ENCODE data around the gene SLIT1. TPM values are rescaled to one million over a fixed set of nuclear protein-coding genes. Genes with fewer than 3 reads are reported as not detected.

Gene SLIT1
- total RNA-seq, 1 donor from 2014 or later: under 0.01 TPM

DNA sequence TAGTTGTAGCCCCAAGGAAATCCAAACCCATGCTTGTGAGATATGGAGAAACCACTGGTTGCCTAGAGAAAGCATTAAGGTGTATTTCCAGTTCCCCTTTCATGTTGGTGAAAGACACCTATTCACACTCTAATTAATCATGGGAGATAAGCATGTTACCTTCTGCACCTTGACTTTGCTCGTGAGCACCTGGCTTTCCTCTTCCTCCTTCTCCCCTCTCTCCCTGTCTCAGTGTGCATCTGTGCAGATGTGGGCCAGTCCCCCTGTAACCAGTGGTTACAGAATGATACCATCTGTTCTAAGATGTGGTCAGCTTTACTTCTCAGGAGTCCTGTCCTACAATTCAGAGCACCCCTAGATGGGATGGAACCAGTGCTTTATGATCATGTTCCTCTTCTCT, 193.0 kb downstream of the SLIT1 start:
- DNase-seq: no peak

DNA sequence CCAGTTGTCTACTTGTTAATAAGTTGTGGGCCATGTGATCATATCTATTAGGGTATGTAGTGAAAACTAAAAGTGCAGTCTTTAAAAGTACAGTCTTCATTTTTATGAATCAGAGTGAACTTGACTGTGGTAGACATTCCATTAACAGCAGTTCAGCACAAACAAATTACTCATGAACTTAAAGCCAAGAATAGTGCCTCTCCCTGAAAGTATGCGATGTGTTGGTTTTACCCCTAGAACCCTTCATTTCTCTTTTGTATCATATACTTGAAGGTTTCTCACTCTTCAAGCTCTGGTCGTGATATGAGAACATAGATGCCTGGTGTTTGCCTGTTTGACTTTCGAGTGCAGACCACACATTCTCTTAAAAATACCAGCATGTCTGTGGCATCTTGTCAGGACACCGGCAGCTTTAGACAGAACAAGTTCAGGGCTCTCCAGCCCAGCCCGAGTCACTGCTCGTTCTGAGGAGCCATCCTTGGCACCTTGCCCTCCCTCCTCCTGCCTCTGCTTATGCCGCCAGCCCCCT, 194.4 kb downstream of the SLIT1 start:
- DNase-seq: no peak

DNA sequence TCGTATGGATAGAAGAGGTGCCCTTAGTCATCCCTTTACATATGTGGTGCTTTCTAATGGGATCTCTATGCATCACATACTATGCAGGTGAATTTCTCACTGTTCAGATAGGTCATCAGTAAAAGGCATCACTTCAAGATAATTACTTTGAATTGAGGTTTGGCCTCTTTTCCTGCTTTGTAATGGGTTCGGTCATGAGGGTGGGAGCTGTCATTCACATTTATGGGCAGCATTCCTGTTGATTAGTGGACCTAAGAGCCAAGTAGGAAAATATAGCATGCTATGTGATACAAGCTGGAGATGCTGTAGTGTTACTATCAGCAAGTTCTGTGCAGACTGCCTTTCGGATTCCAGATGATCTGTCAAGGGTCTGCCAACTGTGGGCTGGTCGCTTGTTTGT, 197.3 kb downstream of the SLIT1 start:
- no peak for DNase-seq

DNA sequence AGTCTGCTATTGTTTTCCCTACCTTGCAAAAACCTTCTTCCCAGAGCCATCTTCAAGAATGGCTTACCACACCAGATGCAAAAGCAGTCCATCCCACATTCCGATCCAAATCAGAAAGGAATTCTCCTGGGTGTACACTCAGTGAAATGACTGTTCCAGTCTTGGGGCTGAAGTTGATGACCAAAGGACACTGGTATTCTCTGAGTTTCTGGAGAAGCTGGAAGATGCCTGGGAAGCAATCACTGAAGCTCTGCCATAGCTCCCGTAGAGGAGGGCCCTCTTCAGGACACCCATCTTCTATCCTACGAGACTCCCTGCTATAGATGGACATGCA, 197.9 kb downstream of the SLIT1 start:
- no peak for DNase-seq

DNA sequence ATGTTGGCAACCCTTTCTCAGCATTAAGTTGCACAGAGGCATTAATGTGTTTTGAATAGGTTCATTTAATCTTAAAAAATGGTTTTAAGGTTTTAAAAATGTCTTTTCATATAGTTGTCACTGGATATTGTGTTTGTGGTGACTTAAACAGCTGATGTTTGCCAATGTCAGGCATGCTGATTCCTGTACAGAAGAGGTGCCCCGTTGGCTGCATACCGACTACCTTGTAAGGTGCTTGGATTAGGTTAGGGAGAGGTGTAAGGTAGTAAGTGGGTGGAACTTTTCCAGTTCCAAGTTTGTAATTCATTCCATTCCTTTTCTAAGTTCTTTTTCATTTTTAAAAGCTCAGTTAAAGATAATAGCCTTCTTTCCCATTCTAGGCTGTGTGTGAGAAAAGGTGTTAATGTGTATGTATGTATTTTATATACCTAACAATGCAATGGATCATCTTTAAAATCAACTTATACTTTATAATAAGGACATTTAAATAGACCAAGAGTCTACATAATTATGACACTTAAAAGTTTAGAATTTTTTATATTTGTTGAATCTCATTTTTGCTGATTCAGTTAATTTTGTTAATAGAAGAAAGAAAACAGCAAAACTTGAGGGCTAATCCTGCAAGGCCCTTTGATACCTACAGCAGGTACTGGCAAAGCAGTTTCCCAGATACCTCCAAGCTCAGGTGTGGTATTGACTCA, 198.5 kb downstream of the SLIT1 start:
- no peak for DNase-seq

DNA sequence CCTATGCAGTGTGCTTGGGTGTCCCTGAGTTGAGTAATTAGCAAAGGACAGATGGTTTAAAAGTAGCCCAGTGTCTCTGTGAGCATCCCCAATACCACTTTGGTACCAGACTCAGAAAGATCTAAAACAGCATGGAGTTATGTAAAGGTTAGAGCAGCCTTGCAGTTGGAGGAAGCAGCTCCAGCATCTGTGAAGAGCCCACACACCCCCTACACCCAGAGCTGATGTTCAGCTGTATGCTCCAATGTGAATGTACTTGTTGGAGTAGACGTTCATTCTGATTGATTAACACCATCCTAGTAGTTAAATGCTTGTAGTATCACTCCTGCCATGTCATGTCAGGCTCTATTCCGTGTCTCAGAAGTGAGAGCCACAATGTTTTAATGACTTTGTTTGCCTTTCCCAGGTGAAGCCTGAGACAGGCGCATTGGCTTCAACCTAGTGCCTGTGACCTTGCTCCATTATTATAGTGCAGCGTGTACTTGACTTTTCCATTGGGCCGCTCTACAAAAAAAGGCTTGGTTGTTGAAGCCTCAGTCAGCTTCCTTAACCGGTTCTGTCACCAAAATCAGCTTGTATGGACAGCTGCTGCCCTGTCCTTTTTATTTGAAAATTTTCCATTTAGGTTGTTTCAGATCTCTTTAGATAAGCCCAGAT, 199.4 kb downstream of the SLIT1 start:
- no peak for DNase-seq

DNA sequence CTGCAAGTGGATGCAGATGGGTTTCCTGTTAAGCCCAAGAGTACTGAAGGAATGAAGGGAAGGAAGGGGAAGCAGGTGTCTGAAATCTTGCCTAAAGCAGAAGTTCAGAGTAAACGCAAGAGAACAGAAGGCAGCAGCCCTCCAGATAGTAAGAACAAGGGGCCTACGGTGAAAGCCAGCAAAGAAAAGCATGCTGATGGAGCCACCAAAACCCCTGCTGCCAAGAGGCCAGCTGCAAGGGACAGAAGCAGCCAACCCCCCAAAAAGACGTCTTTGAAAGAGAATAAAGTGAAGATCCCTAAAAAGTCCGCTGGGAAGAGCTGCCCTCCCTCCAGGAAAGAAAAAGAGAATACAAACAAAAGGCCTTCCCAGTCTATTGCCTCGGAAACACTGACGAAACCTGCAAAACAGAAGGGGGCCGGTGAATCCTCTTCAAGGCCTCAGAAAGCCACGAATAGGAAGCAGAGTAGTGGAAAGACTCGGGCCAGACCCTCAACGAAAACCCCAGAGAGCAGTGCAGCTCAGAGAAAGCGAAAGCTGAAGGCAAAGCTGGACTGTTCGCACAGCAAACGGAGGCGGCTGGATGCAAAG, 201.1 kb downstream of the SLIT1 start:
- DNase-seq: no peak

DNA sequence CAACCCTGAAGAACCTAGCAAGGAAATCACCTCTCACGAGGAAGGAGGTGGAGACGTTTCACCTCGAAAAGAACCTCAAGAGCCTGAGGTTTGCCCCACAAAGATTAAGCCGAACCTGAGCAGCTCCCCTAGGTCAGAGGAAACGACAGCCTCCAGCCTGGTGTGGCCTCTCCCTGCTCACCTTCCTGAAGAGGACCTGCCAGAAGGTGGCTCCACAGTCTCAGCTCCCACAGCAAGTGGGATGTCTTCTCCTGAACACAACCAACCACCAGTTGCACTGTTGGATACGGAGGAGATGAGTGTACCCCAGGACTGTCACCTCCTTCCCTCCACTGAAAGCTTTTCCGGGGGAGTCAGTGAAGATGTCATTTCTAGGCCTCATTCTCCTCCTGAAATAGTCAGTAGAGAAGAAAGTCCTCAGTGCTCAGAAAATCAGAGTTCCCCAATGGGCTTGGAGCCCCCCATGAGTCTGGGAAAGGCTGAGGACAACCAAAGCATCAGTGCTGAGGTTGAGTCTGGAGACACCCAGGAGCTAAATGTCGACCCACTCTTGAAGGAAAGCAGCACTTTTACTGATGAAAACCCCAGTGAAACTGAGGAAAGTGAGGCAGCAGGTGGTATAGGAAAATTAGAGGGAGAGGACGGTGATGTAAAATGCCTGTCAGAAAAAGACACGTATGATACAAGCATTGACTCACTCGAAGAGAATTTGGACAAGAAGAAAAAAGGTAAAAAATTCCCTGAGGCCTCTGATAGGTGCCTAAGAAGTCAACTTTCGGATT, 203.4 kb downstream of the SLIT1 start:
- DNase-seq: no peak

DNA sequence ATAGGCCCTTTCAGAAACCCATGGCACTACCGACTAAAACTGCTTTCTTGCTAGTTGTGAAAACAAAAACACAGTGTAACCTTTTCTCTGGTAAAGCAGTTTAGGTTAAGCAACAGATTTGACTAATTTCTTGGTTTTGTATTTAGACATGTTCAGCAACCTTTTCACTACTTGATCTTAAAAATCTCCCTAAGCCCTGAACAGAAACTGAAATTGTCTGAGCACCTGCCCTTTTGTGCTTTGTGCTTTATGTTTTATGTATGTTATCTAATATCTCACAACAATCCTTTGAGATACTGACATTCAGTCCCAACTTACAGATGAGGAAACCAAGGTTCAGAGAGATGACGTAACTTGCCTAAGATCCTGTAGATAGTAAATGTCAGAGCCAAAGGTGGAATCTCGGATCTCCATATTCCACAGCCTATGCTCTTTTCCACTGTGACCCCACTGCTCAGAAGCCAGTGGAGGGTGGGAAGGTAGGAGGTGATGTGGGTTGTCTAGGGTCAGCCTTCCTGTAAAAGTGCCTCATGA, 207.1 kb downstream of the SLIT1 start:
- DNase-seq: no peak

DNA sequence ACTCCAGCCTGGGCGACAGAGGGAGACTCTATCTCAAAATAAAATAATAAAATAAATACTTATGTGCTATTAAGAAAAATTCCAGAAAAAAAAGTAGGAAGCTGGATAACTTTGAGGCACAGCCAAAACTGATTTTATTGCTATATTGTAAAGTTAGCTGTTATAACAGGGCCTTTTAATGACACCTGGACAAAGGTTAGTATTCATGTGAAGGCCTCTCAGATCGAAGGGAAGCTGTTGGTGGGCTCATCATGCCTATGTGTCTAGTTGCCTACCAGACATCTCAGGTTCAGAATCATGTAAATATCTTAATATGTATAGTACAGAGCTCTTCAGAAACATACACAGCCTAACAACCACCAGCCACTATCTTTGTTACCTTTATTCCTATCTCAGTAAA, 210.6 kb downstream of the SLIT1 start:
- no peak for DNase-seq

DNA sequence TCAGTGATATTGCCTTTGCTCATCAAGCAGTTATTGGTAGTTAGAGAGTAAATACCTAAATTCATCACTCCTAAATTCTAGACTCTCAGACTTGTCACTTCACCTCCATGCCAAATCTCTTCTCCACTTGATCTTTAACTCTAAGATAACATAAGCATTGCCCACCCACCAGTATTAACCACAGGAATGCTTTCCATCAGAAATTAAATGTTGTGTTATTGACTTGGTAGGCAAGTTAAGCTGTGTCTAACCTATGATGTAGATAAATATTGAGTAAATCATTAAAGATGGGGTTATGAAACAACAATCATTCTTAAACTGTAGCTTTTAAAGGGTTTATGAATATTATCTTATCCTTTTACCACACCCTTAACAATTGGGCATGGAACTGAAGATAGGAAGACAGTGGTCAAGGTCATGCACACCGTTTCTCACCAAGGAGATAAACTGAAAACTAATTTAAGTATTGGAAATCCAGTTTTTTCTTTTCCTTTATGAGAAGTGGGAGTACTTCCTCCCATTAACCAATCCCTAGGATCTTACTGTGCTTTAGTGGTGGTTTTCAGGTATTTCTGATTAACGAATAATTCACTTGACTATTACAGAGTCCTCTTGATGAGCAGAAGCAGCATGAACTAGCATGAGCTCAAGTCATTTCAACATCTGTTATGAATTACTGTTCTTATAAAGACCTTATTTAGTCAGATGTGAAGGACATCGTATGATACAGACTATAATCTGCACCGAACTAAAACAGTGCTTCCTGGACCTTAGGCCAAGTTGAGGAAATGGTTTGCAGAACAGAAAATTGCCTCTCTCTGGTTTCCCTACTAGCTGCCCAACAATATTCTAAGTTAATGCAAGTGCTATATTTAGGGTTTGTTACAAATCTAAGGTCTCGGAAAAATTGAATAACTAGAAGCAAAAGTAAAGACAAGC, 211.7 kb downstream of the SLIT1 start:
- DNase-seq: no peak

DNA sequence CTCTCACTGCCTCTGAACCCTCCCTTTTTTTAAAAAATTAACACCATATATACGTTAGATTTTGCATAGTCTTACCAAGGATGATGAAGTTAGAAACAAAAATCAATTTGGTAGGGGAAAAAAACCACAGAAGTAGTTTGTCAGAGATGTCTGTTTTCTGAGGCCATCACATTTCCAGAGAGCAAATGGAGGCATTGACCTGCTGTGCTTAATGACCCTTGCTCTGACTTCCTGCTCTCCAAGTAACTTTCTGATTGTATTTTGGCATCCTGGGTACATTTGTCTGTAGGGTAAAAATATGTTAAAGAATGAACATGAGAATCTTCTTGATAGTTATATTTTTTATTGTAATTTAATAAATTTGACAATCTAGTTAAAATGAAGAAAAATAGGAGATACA, 213.5 kb downstream of the SLIT1 start:
- DNase-seq: no peak

DNA sequence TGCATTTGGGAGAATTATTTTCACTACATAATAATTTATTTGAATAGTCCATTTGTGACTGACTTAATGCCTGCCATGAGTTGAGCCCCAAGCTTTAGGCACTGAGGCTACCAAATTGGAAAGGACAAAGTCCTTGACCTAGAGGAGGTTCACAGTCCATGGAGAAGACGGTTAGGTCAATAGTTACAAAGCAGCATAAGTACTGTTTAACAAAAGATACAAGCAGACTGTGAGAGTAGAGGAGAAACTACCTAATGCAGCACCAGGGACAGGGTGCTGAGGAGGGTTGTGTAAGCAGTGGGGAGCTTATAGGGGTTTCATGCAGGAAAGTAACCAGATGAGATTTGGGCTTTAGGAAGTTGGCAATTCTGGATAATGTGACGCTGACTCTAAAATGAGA, 214.4 kb downstream of the SLIT1 start:
- DNase-seq: no peak

DNA sequence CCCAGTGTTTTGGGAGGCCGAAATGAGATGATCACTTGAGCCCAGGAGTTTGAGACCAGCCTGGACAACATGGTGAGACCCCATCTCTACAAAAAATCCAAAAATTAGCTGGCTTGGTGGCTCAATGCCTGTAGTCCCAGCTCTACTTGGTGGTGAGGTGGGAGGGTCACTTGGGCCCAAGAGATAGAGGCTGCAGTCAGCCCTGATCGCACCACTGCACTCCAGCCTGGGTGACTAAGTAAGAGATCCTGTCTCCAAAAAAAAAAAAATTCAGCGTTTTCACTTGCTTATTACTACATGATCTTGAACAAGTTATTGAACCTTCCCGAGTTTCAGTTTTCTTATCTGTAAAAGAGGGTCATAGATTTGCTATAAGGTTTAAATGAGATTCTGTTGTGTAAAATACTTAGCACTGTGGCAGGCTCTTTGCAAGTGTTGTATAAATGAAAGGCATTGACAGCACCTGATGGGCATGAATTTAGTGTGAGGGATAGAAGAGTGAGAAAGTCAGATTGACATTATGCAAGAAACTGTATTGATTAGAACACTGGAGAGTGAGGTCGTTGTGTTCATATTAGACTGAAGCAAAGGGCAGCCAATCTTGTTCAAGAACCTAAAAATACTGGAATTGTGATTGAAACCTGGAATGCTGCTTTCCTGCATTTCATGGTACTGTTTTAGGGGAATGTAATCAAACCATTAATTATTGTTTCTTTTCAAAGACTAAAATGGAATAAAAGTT, 216.9 kb downstream of the SLIT1 start:
- no peak for DNase-seq

DNA sequence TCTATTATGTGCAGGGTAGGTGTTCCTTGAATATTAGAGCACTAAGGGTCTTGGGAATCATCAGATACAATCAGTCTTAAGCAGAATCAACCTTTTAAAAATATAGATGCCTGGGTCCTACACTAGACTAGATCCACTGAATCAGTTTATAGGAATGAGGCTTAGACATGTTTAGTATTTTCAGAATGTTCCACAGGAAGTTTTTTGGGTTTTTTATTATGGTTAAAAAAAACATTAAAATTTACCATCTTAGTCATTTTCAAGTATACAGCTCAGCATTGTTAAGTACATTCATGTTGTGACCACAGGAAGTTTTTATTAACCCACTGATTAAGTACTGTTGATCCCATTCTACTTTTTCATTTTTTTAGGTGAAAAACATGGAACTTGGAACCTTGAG, 217.9 kb downstream of the SLIT1 start:
- DNase-seq: no peak

DNA sequence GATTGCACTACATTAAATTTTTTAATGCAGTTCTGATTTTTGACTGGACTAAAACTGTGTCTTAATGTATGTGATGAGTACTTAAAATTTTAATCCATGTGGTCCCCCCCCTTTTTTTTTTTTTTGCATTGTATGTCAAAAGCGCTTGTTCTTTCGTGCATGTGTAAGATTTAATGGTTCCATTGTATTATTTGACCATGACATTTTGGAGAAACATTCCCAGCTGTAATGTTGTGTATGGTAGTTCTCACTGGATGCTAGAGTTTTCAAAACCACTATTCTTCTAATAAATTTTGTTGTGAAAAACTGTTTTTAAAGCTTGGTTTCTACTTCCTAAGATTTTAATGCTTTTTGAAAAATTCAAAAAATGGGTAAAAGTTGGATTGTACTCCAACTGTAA, 221.6 kb downstream of the SLIT1 start:
- no peak for DNase-seq

DNA sequence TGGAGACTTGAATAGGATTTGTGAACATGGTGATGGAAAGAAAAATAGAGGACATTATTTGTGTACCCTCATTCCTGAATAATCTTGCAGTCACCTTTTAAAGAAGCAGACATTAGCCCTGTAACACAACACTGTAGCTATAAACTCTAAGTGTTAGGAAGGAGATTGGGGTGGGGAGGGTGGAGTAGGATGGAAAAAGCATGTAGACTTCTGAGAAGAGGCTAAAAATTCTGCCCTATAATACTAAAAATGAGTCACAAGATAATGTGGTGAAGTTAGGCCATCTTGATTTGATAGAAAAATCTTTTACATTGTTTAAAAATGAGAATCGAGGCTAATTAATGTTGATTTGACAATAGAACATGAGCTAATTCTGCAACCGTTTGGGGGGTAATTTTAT, 224.9 kb downstream of the SLIT1 start:
- no peak for DNase-seq

DNA sequence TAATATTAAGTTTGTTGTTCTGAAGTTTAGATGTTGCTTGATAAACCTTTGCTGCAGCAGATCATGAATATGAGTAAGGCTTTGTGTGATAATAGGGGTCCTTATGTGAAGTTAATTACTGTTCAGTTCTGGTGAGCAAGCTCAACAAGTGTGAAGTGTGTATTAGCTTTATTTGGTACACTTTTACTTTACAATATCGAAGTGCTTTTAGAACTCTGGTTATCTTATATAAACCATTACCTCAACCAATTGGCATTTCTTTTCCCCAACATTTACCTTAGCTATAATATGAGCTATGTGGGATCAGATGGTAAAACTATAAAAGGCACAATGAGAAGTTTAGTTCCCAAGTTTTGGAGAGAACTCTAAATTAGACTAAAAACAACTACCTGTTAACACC, 226.0 kb downstream of the SLIT1 start:
- DNase-seq: no peak

DNA sequence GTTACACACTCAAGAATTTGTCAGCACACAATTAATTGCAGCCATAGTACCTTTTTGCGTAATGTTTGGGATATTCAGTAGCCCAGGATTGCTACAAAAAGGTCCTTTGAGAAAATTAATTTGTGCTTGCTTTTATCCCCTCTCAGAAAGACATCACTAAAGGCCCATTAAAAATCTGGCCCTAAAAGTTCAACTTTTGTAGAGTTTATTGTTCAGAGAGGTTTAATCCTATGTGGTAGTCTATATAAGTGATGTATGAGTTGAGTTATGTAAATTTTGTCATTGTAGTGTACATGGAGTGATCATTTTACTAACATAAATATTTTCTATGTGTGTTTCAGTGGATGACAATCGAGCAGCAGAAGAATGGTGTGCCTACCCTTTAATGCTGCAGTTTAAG, 227.7 kb downstream of the SLIT1 start:
- DNase-seq: no peak

DNA sequence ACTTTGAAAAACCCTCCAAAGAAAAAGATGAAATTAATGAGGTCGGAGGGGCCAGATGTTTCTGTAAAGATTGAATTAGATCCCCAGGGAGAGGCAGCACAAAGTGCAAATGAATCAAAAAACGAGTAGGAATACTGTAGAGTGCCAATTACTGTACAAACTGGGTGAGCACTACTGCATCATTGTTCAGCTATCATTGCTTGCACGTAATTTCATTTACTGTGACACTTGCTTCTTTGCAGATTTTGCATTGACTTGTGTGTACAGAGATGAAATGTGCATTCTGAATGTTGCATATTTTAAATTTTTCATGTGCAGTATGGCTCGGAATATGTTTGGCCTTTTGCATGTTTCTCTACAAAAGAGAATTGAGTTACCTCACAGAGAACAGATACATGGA, 230.0 kb downstream of the SLIT1 start:
- DNase-seq: no peak

DNA sequence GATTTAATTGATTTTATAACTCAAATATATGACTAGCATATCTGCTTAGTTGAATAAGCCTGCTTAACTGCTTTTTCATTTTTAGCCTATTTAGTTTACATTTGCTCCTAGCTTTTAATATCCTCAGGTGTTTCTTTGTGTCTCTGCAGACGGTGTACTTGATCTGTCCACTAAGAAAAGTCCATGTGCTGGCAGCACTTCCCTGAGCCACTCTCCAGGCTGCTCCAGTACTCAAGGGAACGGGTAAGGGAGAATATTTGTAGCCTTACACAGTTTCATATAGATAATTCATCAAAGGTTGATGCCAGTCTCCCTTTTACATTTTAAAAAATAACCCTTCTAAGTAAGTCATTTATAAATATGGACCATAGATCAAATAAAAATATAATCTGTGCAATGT, 233.8 kb downstream of the SLIT1 start:
- no peak for DNase-seq
